CD4-positive, alpha-beta T cell treated with Interferon gamma for 1 hour (primary cell): ENCODE data around the gene KCNK10.

Experiments
- DNase-seq: peaks from one replicate; pipeline ENCODE4 v3.0.0-alpha.2; 2020

KCNK10 gene

GRCh38 chr14:88321692-88322503 is 1.2 kb downstream of the KCNK10 start:
- no peak for DNase-seq

- no peak for DNase-seq
These were observed 4.7 kb downstream of the KCNK10 start for GRCh38 chr14:88318406-88318805.

- DNase-seq, result no peak
These were observed 6.5 kb downstream of the KCNK10 start for GRCh38 chr14:88316521-88316920.

GRCh38 chr14:88312257-88312656 is 10.8 kb downstream of the KCNK10 start:
- no peak for DNase-seq

- DNase-seq, result no peak
These were observed 11.3 kb downstream of the KCNK10 start for GRCh38 chr14:88311780-88312179.

- DNase-seq, result no peak
These were observed 12.6 kb downstream of the KCNK10 start for GRCh38 chr14:88310449-88310848.

- DNase-seq, result no peak
These were observed 13.0 kb downstream of the KCNK10 start for GRCh38 chr14:88310021-88310420.

GRCh38 chr14:88305528-88306322 is 17.3 kb downstream of the KCNK10 start:
- no peak for DNase-seq

- no peak for DNase-seq
These were observed 20.0 kb downstream of the KCNK10 start for GRCh38 chr14:88303041-88303440.

GRCh38 chr14:88301381-88301780 is 21.7 kb downstream of the KCNK10 start:
- DNase-seq, result no peak

GRCh38 chr14:88300817-88301216 is 22.3 kb downstream of the KCNK10 start:
- DNase-seq, result no peak

- DNase-seq, result no peak
These were observed 23.1 kb downstream of the KCNK10 start for GRCh38 chr14:88299865-88300530.

- DNase-seq, result no peak
These were observed 25.8 kb downstream of the KCNK10 start for GRCh38 chr14:88297306-88297705.

GRCh38 chr14:88296351-88296750 is 26.7 kb downstream of the KCNK10 start:
- DNase-seq, result no peak

GRCh38 chr14:88289996-88290395 is 33.1 kb downstream of the KCNK10 start:
- DNase-seq, result no peak

GRCh38 chr14:88289234-88289633 is 33.8 kb downstream of the KCNK10 start:
- no peak for DNase-seq

- DNase-seq, result no peak
These were observed 36.8 kb downstream of the KCNK10 start for GRCh38 chr14:88286309-88286708.

GRCh38 chr14:88281447-88281846 is 41.6 kb downstream of the KCNK10 start:
- DNase-seq, result no peak

- no peak for DNase-seq
These were observed 46.0 kb downstream of the KCNK10 start for GRCh38 chr14:88276923-88277596.

GRCh38 chr14:88272390-88273269 is 50.4 kb downstream of the KCNK10 start:
- no peak for DNase-seq

- no peak for DNase-seq
These were observed 51.9 kb downstream of the KCNK10 start for GRCh38 chr14:88271205-88271604.

- DNase-seq, result no peak
These were observed 52.3 kb downstream of the KCNK10 start for GRCh38 chr14:88270776-88271175.
